Upper lobe of left lung (tissue), 6 donors: ENCODE data around the gene ANKRD40. TPM values are rescaled to one million over a fixed set of nuclear protein-coding genes. Genes with fewer than 3 reads are reported as not detected.

ENCODE experiments used
- ATAC-seq, 2 donors: fragments of 200-7000 bp; cut with Tn5 transposase; one replicate each; pipeline ENCODE4 v1.9.1; 2022; ENCODE audit warnings: mild to moderate bottlenecking in 2 of 2, moderate library complexity in 2 of 2; ENCODE audit not compliant: low FRiP score in 2 of 2
- DNase-seq, 2 donors: peaks; one replicate each; pipeline ENCODE4 v3.0.0-alpha.2; 2019 to 2020
- H3K27ac ChIP-seq, 4 donors: fragments of 200-600 bp; sonication (generic); one replicate each; pipeline ENCODE4 v1.5.1; 2016 to 2019
- H3K27me3 ChIP-seq, 4 donors: fragments of 200-600 bp; sonication (generic); one replicate each; pipeline ENCODE4 v1.5.1; 2017 to 2019
- H3K36me3 ChIP-seq, 4 donors: fragments of 200-600 bp; sonication (generic); one replicate each; pipeline ENCODE4 v1.5.1; 2016 to 2019
- H3K4me1 ChIP-seq, 4 donors: fragments of 200-600 bp; sonication (generic); one replicate each; pipeline ENCODE4 v1.5.1; 2018 to 2019
- H3K4me3 ChIP-seq, 4 donors: fragments of 200-600 bp; sonication (generic); one replicate each; pipeline ENCODE4 v1.5.1; 2017 to 2019; ENCODE audit warnings: mild to moderate bottlenecking in 2 of 4, moderate library complexity in 1 of 4
- H3K9me3 ChIP-seq, 4 donors: fragments of 200-600 bp; sonication (generic); one replicate each; pipeline ENCODE4 v1.5.1; 2018 to 2019
- CTCF ChIP-seq, 6 experiments: fragments of 450-650 bp in 4 of 6; fragments of 200-600 bp in 2 of 6; sonication (generic) in 2 of 6; IDR thresholded peaks; one replicate each; pipeline ENCODE4 v1.5.1; 2016 to 2019; ENCODE audit warnings: antibody characterized with exemption in 6 of 6
- EP300 ChIP-seq, 4 donors: sonication (generic); formaldehyde crosslinking; IDR thresholded peaks; one replicate each; pipeline ENCODE4 v1.5.1; 2017; ENCODE audit warnings: antibody characterized with exemption in 4 of 4, control low read depth in 2 of 4
- POLR2A ChIP-seq, 4 donors: fragments of 450-650 bp; IDR thresholded peaks; one replicate each; pipeline ENCODE4 v1.5.1; 2016 to 2017; ENCODE audit warnings: antibody characterized with exemption in 4 of 4, mild to moderate bottlenecking in 2 of 4
- POLR2AphosphoS5 ChIP-seq, 2 donors: sonication (generic); formaldehyde crosslinking; IDR thresholded peaks; one replicate each; pipeline ENCODE4 v1.5.1; 2017; ENCODE audit warnings: antibody characterized with exemption in 2 of 2
- WGBS, 2 donors: methylation state at CpG; one replicate each; pipeline ENCODE4 v1.1.5; 2017 to 2018; 5-methylcytosine and 5-hydroxymethylcytosine counted together
- total RNA-seq, 6 donors: library from RNA; depleted of rRNA in 4 of 6; stranded (reverse); fragments of >200 nt in 4 of 6; gene quantifications; one replicate each; pipeline versions ENCODE4 v1.1.0 to v1.2.1, GENCODE V29; 2016 to 2021
- donor health status: DM: no; HTN: no; CAD: no; lungs with moderate emphysema.
- donor health status: DM: no; HTN: yes; CAD: no; lungs with severe emphysema.

Gene ANKRD40
- total RNA-seq, 6 donors from 2014 or later, result 27.9 to 52.9 (median 43.7) TPM

GRCh38 chr17:50675190-50675589, 32.5 kb downstream of the ANKRD40 start:
- H3K4me1 ChIP-seq, result peaks cover 0 to 14% (median 2%) of the 10 kb centered on the region in 4 donors
- no peak for TF ChIP-seq CTCF (IDR thresholded peaks at IDR 0.05)
- no peak for TF ChIP-seq POLR2AphosphoS5 (IDR thresholded peaks at IDR 0.05)
- TF ChIP-seq POLR2A (IDR thresholded peaks at IDR 0.05), result no peak
- no peak for TF ChIP-seq EP300 (IDR thresholded peaks at IDR 0.05)
- ATAC-seq (no peak), DNase-seq (no peak)
- no peaks in the 10 kb centered on the region for H3K27me3 ChIP-seq
- no peaks in the 10 kb centered on the region for H3K36me3 ChIP-seq
- WGBS, 2 donors, result 59 to 67% methylated on average over 1 to 3 of the region's 3 CpGs
- no peak overlapping the region for H3K4me3 ChIP-seq
- no peak overlapping the region for H3K27ac ChIP-seq
- no peaks in the 10 kb centered on the region for H3K9me3 ChIP-seq

GRCh38 chr17:50672831-50673551, 34.7 kb downstream of the ANKRD40 start:
- Histone ChIP-seq H3K9me3 (no peaks in the 10 kb centered on the region), H3K27ac (no peak overlapping the region), H3K27me3 (no peaks in the 10 kb centered on the region), H3K36me3 (no peaks in the 10 kb centered on the region), H3K4me1 (peaks cover 0 to 14% (median 2%) of the 10 kb centered on the region in 4 donors), H3K4me3 (no peak overlapping the region)
- TF ChIP-seq POLR2A (IDR thresholded peaks at IDR 0.05) (no peak), POLR2AphosphoS5 (IDR thresholded peaks at IDR 0.05) (no peak)
- ATAC-seq (peak in 1 of 2 donors; percentile 43), DNase-seq (no peak)
- WGBS, 2 donors, result 89 to 94% methylated on average over 13 to 20 of the region's 20 CpGs

- 99% methylated on average over 5 of the region's 5 CpGs for WGBS, 2 donors
- Histone ChIP-seq H3K36me3 (no peaks in the 10 kb centered on the region), H3K27me3 (no peaks in the 10 kb centered on the region), H3K9me3 (no peaks in the 10 kb centered on the region), H3K27ac (no peak overlapping the region), H3K4me3 (no peak overlapping the region), H3K4me1 (peaks cover 0 to 14% (median 2%) of the 10 kb centered on the region in 4 donors)
- no peak for TF ChIP-seq EP300 (IDR thresholded peaks at IDR 0.05)
- TF ChIP-seq POLR2AphosphoS5 (IDR thresholded peaks at IDR 0.05), result no peak
- TF ChIP-seq CTCF (IDR thresholded peaks at IDR 0.05), result no peak
- TF ChIP-seq POLR2A (IDR thresholded peaks at IDR 0.05), result no peak
- DNase-seq (no peak), ATAC-seq (no peak)
Measured at GRCh38 chr17:50672071-50672470, 35.6 kb downstream of the ANKRD40 start.

GRCh38 chr17:50668838-50669581, 38.7 kb downstream of the ANKRD40 start:
- Histone ChIP-seq H3K27me3 (no peaks in the 10 kb centered on the region), H3K36me3 (no peaks in the 10 kb centered on the region), H3K4me1 (peaks cover 0 to 14% (median 2%) of the 10 kb centered on the region in 4 donors), H3K4me3 (no peak overlapping the region), H3K27ac (no peak overlapping the region), H3K9me3 (no peaks in the 10 kb centered on the region)
- ATAC-seq, result no peak
- TF ChIP-seq CTCF (IDR thresholded peaks at IDR 0.05) (no peak), POLR2A (IDR thresholded peaks at IDR 0.05) (no peak), POLR2AphosphoS5 (IDR thresholded peaks at IDR 0.05) (no peak), EP300 (IDR thresholded peaks at IDR 0.05) (no peak)
- 89 to 95% methylated on average over 2 to 9 of the region's 9 CpGs for WGBS, 2 donors
- DNase-seq, result no peak

- DNase-seq (no peak), ATAC-seq (no peak)
- H3K27me3 ChIP-seq, result no peaks in the 10 kb centered on the region
- H3K4me3 ChIP-seq, result no peak overlapping the region
- TF ChIP-seq EP300 (IDR thresholded peaks at IDR 0.05), result no peak
- TF ChIP-seq POLR2AphosphoS5 (IDR thresholded peaks at IDR 0.05), result no peak
- TF ChIP-seq POLR2A (IDR thresholded peaks at IDR 0.05), result no peak
- no peak for TF ChIP-seq CTCF (IDR thresholded peaks at IDR 0.05)
- no peaks in the 10 kb centered on the region for H3K9me3 ChIP-seq
- WGBS, 2 donors, result 51 to 57% methylated on average over 8 of the region's 8 CpGs
- H3K36me3 ChIP-seq, result no peaks in the 10 kb centered on the region
- peaks cover 0 to 14% (median 2%) of the 10 kb centered on the region in 4 donors for H3K4me1 ChIP-seq
- no peak overlapping the region for H3K27ac ChIP-seq
Measured at GRCh38 chr17:50668025-50668837, 39.5 kb downstream of the ANKRD40 start.
